Kidney tubule cell (primary cell): ENCODE data around the gene PRKN.

Experiments used
- DNase-seq: peaks from one replicate; pipeline ENCODE4 v3.0.0-alpha.2; 2018; ENCODE audit warnings: low spot score

Gene PRKN

GRCh38 chr6:161772176-161772575, 955.4 kb downstream of the PRKN start:
- no peak for DNase-seq

- DNase-seq = no peak
These were observed 965.6 kb downstream of the PRKN start for GRCh38 chr6:161761966-161762365.

- DNase-seq = no peak
These were observed 972.5 kb downstream of the PRKN start for GRCh38 chr6:161755080-161755479.

- DNase-seq = peak; percentile 15
These were observed 976.9 kb downstream of the PRKN start for GRCh38 chr6:161750686-161751085.

GRCh38 chr6:161749576-161749975, 978.0 kb downstream of the PRKN start:
- DNase-seq = no peak

- DNase-seq = peak; percentile 44
These were observed 978.8 kb downstream of the PRKN start for GRCh38 chr6:161748535-161749416.

GRCh38 chr6:161747506-161747905, 980.1 kb downstream of the PRKN start:
- no peak for DNase-seq

- DNase-seq = no peak
These were observed 981.9 kb downstream of the PRKN start for GRCh38 chr6:161745594-161746141.

- no peak for DNase-seq
These were observed 982.4 kb downstream of the PRKN start for GRCh38 chr6:161745128-161745527.

GRCh38 chr6:161744211-161745067, 983.1 kb downstream of the PRKN start:
- DNase-seq = no peak

GRCh38 chr6:161743509-161744178, 983.9 kb downstream of the PRKN start:
- DNase-seq = no peak

GRCh38 chr6:161740486-161740885, 987.1 kb downstream of the PRKN start:
- DNase-seq = no peak

GRCh38 chr6:161736781-161737292, 990.7 kb downstream of the PRKN start:
- DNase-seq = peak; percentile 78

GRCh38 chr6:161736326-161736725, 991.2 kb downstream of the PRKN start:
- DNase-seq = peak; percentile 31

GRCh38 chr6:161732594-161732993, 995.0 kb downstream of the PRKN start:
- DNase-seq = no peak

- no peak for DNase-seq
These were observed 1000.3 kb downstream of the PRKN start for GRCh38 chr6:161727083-161727833.

GRCh38 chr6:161722394-161722793, 1005.2 kb downstream of the PRKN start:
- no peak for DNase-seq

- no peak for DNase-seq
These were observed 1006.1 kb downstream of the PRKN start for GRCh38 chr6:161721511-161721910.

- no peak for DNase-seq
These were observed 1011.4 kb downstream of the PRKN start for GRCh38 chr6:161716176-161716575.

GRCh38 chr6:161711938-161712337, 1015.6 kb downstream of the PRKN start:
- no peak for DNase-seq

GRCh38 chr6:161711515-161711914, 1016.1 kb downstream of the PRKN start:
- DNase-seq = no peak
